DOHH2 (cell line): ENCODE data around the gene DPAGT1.

Experiments
- CTCF ChIP-seq: fragments of 200-600 bp; sonication (generic); IDR thresholded peaks from one replicate; pipeline ENCODE4 v1.5.1; 2014; ENCODE audit warnings: antibody characterized with exemption, mild to moderate bottlenecking, low read depth, low read length; ENCODE audit not compliant: poor library complexity, severe bottlenecking
- EZH2phosphoT487 ChIP-seq: fragments of 200-600 bp; sonication (generic); IDR thresholded peaks from 2 replicates; pipeline ENCODE4 v1.6.1; 2017; ENCODE audit warnings: borderline replicate concordance, mild to moderate bottlenecking, antibody characterized with exemption, low read length, moderate library complexity, mixed read lengths

DNA sequence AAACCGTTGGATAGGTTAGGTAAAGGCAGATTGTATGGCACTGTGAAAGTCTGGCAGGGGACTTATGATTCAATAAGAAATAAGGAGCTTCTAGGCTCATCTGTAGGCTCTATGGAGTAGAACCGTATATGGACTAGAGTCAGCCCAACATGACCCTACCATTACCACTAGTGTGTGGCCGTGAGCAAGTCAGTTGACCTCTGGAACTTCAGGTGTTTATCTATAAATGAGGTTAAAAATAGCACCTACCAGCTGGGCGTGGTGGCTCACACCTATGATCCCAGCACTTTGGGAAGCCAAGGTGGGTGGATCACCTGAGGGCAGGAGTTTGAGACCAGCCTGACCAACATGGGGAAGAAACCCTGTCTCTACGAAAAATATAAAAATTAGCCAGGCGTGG is 24.2 kb upstream of the DPAGT1 start:
- no peak for TF ChIP-seq CTCF
- no peak for TF ChIP-seq EZH2phosphoT487
